Right atrium auricular region (tissue), 2 donors: ENCODE results near the gene PPP6R2. TPM values are rescaled to one million over a fixed set of nuclear protein-coding genes. Genes with fewer than 3 reads are reported as not detected.

ENCODE experiments used
- DNase-seq: peaks from one replicate; pipeline ENCODE4 v3.0.0-alpha.2; 2019; ENCODE audit warnings: low spot score
- H3K27ac ChIP-seq, 2 donors: fragments of 200-600 bp; sonication (generic); 1 replicate in 1 of 2; 2 replicates in 1 of 2; pipeline ENCODE4 v1.5.1; 2016 to 2019
- H3K27me3 ChIP-seq, 2 donors: fragments of 200-600 bp; sonication (generic); one replicate each; pipeline versions ENCODE4 v1.5.1 to v1.6.0; 2017 to 2019
- H3K36me3 ChIP-seq: fragments of 200-600 bp; sonication (generic); one replicate; pipeline ENCODE4 v1.5.1; 2016
- H3K4me1 ChIP-seq, 2 donors: fragments of 200-600 bp; sonication (generic); one replicate each; pipeline versions ENCODE4 v1.5.1 to v1.6.0; 2017 to 2019
- H3K4me3 ChIP-seq, 2 donors: fragments of 200-600 bp; sonication (generic); 1 replicate in 1 of 2; 2 replicates in 1 of 2; pipeline ENCODE4 v1.5.1; 2017 to 2019; ENCODE audit warnings: mild to moderate bottlenecking in 1 of 2, moderate library complexity in 1 of 2
- H3K9me3 ChIP-seq, 2 donors: fragments of 200-600 bp; sonication (generic); one replicate each; pipeline ENCODE4 v1.5.1; 2019
- CTCF ChIP-seq, 2 donors: fragments of 200-600 bp; sonication (generic); IDR thresholded peaks; one replicate each; pipeline ENCODE4 v1.5.1; 2019; ENCODE audit warnings: antibody characterized with exemption in 2 of 2
- total RNA-seq, 2 donors: library from RNA; depleted of rRNA; stranded (reverse); fragments of >200 nt; gene quantifications; one replicate each; pipeline ENCODE4 v1.1.0, GENCODE V29; 2016

PPP6R2 gene
- total RNA-seq, 2 donors from 2014 or later, result 45.2 to 54.8 TPM

- DNase-seq, result no peak
- no peak overlapping the region for H3K27ac ChIP-seq
- peaks cover 0 to 64% of the 10 kb centered on the region in 2 donors for H3K4me1 ChIP-seq
- TF ChIP-seq CTCF (IDR thresholded peaks at IDR 0.05), result no peak
- H3K36me3 ChIP-seq, result no peaks in the 10 kb centered on the region
- no peaks in the 10 kb centered on the region for H3K27me3 ChIP-seq
- H3K9me3 ChIP-seq, result no peaks in the 10 kb centered on the region
- H3K4me3 ChIP-seq, result peak overlapping the region in 1 of 2 donors; percentile 96
Measured at GRCh38 chr22:50473088-50473487, 130.0 kb downstream of the PPP6R2 start.

DNA sequence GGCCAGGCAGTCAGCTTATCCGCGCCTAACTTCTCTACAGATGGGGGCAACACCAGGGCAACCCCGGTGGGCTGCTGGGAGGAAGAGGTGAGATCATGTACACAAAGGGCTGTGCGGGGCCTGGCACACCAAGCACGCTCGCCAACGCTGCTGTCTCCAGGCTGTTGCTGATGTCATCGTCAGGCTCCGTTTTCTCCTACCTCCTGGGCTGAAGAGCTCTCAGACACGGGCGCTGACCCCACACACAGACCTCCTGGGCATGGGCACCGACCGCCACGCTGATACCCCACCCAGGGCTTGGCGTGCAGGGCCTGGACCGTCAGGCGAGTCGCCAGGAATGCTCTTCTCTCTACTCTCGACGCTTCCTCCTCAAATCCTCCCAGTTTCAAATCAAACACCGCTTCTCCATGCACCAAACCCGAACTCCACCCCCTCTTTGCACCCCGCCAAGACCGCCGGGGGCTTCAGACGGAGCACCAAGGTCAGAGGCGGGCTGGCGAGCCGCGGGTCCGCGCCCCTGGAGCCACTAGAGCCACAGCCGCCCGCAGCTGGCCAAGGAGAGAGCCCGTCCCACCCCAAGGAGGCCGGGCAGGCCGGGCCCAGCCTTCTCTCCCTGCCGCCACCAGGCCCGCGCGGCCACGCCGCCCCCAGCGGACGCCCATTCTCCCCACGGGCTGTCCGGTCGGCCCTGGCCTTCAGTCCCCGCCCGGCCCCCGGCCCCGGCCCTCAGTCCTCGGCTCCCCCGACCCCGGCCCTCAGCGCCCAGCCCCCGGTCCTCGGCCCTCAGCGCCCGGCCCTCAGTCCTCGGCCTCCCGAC lies 130.9 kb downstream of the PPP6R2 start:
- Histone ChIP-seq H3K4me3 (peak overlapping the region; percentile 69 to 96), H3K9me3 (no peaks in the 10 kb centered on the region), H3K27ac (peak overlapping the region; percentile 75 to 83), H3K27me3 (no peaks in the 10 kb centered on the region), H3K4me1 (peaks cover 0 to 55% of the 10 kb centered on the region in 2 donors), H3K36me3 (no peaks in the 10 kb centered on the region)
- no peak for DNase-seq
- no peak for TF ChIP-seq CTCF (IDR thresholded peaks at IDR 0.05)

GRCh38 chr22:50474710-50475651 lies 131.9 kb downstream of the PPP6R2 start, which contains the start of gene SBF1:
SBF1 (minus strand) TSS chr22:50475035; CDS start chr22:50474840, 195 bp downstream.
- DNase-seq, result peak; percentile 88
- Histone ChIP-seq H3K4me1 (peaks cover 0 to 47% of the 10 kb centered on the region in 2 donors), H3K36me3 (no peaks in the 10 kb centered on the region), H3K27ac (peak within 1 kb of the TSS; percentile 83), H3K4me3 (peak within 1 kb of the TSS; percentile 69 to 96), H3K27me3 (no peaks in the 10 kb centered on the region), H3K9me3 (no peaks in the 10 kb centered on the region)
- TF ChIP-seq CTCF (IDR thresholded peaks at IDR 0.05), result no peak

- no peak for DNase-seq
- no peaks in the 10 kb centered on the region for H3K9me3 ChIP-seq
- no peak overlapping the region for H3K27ac ChIP-seq
- no peak for TF ChIP-seq CTCF (IDR thresholded peaks at IDR 0.05)
- peaks cover 0 to 40% of the 10 kb centered on the region in 2 donors for H3K4me1 ChIP-seq
- H3K36me3 ChIP-seq, result no peaks in the 10 kb centered on the region
- H3K27me3 ChIP-seq, result no peaks in the 10 kb centered on the region
- H3K4me3 ChIP-seq, result peak overlapping the region in 1 of 2 donors; percentile 96
Measured at GRCh38 chr22:50475652-50476002, 132.5 kb downstream of the PPP6R2 start.

DNA sequence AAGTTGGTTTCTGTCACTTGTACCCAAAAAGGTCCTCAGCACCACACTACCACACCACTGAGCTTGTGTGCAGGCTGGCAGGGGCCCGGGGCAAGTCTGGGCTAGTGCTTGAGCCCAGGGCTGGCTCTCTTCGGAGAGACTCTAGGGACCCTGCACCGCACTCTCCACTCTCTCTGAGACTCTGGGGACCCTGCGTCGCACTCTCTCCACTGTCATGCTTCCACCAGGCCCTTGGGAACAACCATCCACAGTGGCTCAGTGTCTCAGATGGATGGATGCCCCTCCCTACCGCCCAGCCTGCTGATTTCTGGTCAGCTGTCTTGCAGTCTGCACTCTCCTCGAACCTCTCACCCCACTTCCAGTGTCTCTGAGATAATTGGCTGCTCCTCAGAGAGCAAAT lies 133.7 kb downstream of the PPP6R2 start:
- TF ChIP-seq CTCF (IDR thresholded peaks at IDR 0.05), result no peak
- no peak overlapping the region for H3K27ac ChIP-seq
- peaks cover 0 to 38% of the 10 kb centered on the region in 2 donors for H3K4me1 ChIP-seq
- H3K4me3 ChIP-seq, result no peak overlapping the region
- H3K9me3 ChIP-seq, result no peaks in the 10 kb centered on the region
- no peaks in the 10 kb centered on the region for H3K36me3 ChIP-seq
- DNase-seq, result no peak
- peaks cover 7 to 11% of the 10 kb centered on the region in 2 donors for H3K27me3 ChIP-seq
